ENCODE results near the gene PCDHB3. TPM values are rescaled to one million over a fixed set of nuclear protein-coding genes. Genes with fewer than 3 reads are reported as not detected.
"Not testable (repeated sequence)": the region's sequence is repeated elsewhere in the genome, so short reads cannot be mapped to it uniquely, and the experiment has no call there.

PCDHB3 gene
- total and polyA plus RNA-seq, 2 experiments from 2014 or later, result 5.2 to 15.3 TPM

- no peak for TF ChIP-seq CREB1 (CRISPR knock-in tag; IDR thresholded peaks at IDR 0.05; ENCODE audit: low read depth)
- no peak for TF ChIP-seq REST (IDR thresholded peaks at IDR 0.05; ENCODE audit: unreplicated experiment)
- no peak for TF ChIP-seq NANOG (IDR thresholded peaks at IDR 0.05; ENCODE audit: borderline replicate concordance)
- no peak for TF ChIP-seq JUNB (IDR thresholded peaks at IDR 0.05; ENCODE audit: unreplicated experiment)
Observed at GRCh38 chr5:141150224-141150992, 50.1 kb downstream of the PCDHB3 start (continued).

- Mint-ChIP-seq H3K36me3 (ENCODE audit: low read depth) (peaks cover 25% of the 10 kb centered on the region), H3K27ac (no peak overlapping the region), H3K27me3 (ENCODE audit: insufficient read depth, low read depth, poor library complexity) (peaks cover 5% of the 10 kb centered on the region), H3K4me3 (no peak overlapping the region), H3K9me3 (peaks cover 28% of the 10 kb centered on the region), H3K4me1 (no peaks in the 10 kb centered on the region)
- no peaks in the 10 kb centered on the region for H3K9me2 ChIP-seq (ENCODE audit: insufficient read depth)
- H3K4me1 ChIP-seq (ENCODE audit: insufficient read depth), result no peaks in the 10 kb centered on the region
- DNase-seq (ENCODE audit: low spot score) (no peak), ATAC-seq (no peak)
- no peaks in the 10 kb centered on the region for H3K36me3 ChIP-seq (ENCODE audit: insufficient read depth)
- no peaks in the 10 kb centered on the region; the same call in 1 of the 2 replicates for H4K20me1 ChIP-seq (replicated peaks; ENCODE audit: insufficient read depth)
- no peak overlapping the region for H3K27ac ChIP-seq (ENCODE audit: low read depth)
- no peak overlapping the region for H3K4me3 ChIP-seq
- no peaks in the 10 kb centered on the region for H3K27me3 ChIP-seq (ENCODE audit: insufficient read depth)
- no peak overlapping the region for H2AFZ ChIP-seq
- no peaks in the 10 kb centered on the region for H3K79me2 ChIP-seq (replicated peaks; ENCODE audit: insufficient read depth)
- H3K4me2 ChIP-seq, result no peak overlapping the region
- no peaks in the 10 kb centered on the region for H3F3A ChIP-seq (replicated peaks; ENCODE audit: low read depth)
- TF ChIP-seq STAT1 (IDR thresholded peaks at IDR 0.05; ENCODE audit: unreplicated experiment) (no peak), ETS1 (IDR thresholded peaks at IDR 0.05) (no peak), EZH2 (IDR thresholded peaks at IDR 0.05; ENCODE audit: low read depth, unreplicated experiment) (no peak), POLR2AphosphoS5 (IDR thresholded peaks at IDR 0.05; ENCODE audit: low read depth) (no peak), JUNB (IDR thresholded peaks at IDR 0.05; ENCODE audit: unreplicated experiment) (no peak)
Observed at GRCh38 chr5:141150993-141151325, 50.7 kb downstream of the PCDHB3 start.

GRCh38 chr5:141151632-141152031 lies 51.4 kb downstream of the PCDHB3 start:
- not testable (repeated sequence) for H3K4me2 ChIP-seq; H3K27me3 ChIP-seq (ENCODE audit: insufficient read depth); H3K4me1 ChIP-seq (ENCODE audit: insufficient read depth); H3F3A ChIP-seq (replicated peaks; ENCODE audit: low read depth); DNase-seq (ENCODE audit: low spot score); H3K9me2 ChIP-seq (ENCODE audit: insufficient read depth); H3K4me3 ChIP-seq; H3K79me2 ChIP-seq (replicated peaks; ENCODE audit: insufficient read depth); H3K27me3 Mint-ChIP-seq (ENCODE audit: insufficient read depth, low read depth, poor library complexity); H3K36me3 ChIP-seq (ENCODE audit: insufficient read depth); H3K4me3 Mint-ChIP-seq; H3K27ac ChIP-seq (ENCODE audit: low read depth); ATAC-seq; H2AFZ ChIP-seq; H3K27ac Mint-ChIP-seq; H3K4me1 Mint-ChIP-seq; H4K20me1 ChIP-seq (replicated peaks; ENCODE audit: insufficient read depth)
- H3K9me3 Mint-ChIP-seq, result peaks cover 32% of the 10 kb centered on the region
- H3K36me3 Mint-ChIP-seq (ENCODE audit: low read depth), result peaks cover 32% of the 10 kb centered on the region

- H3K36me3 Mint-ChIP-seq (ENCODE audit: low read depth), result peaks cover 36% of the 10 kb centered on the region
Observed at GRCh38 chr5:141152096-141152495, 51.8 kb downstream of the PCDHB3 start.

More at GRCh38 chr5:141152096-141152495, 51.8 kb downstream of the PCDHB3 start:
- not testable (repeated sequence) for H3K9me2 ChIP-seq (ENCODE audit: insufficient read depth); H3K4me1 ChIP-seq (ENCODE audit: insufficient read depth); H3K36me3 ChIP-seq (ENCODE audit: insufficient read depth); DNase-seq (ENCODE audit: low spot score); H3K4me3 ChIP-seq; H3K4me2 ChIP-seq; ATAC-seq; H3K27me3 Mint-ChIP-seq (ENCODE audit: insufficient read depth, low read depth, poor library complexity); H4K20me1 ChIP-seq (replicated peaks; ENCODE audit: insufficient read depth); H3K79me2 ChIP-seq (replicated peaks; ENCODE audit: insufficient read depth); H3K27ac Mint-ChIP-seq; H3K4me3 Mint-ChIP-seq; H2AFZ ChIP-seq; H3K27me3 ChIP-seq (ENCODE audit: insufficient read depth); H3K27ac ChIP-seq (ENCODE audit: low read depth); H3K4me1 Mint-ChIP-seq; H3F3A ChIP-seq (replicated peaks; ENCODE audit: low read depth)
- H3K9me3 Mint-ChIP-seq, result peaks cover 37% of the 10 kb centered on the region
